Spleen (tissue), 13 donors: ENCODE data around the gene LRAT. TPM values are rescaled to one million over a fixed set of nuclear protein-coding genes. Genes with fewer than 3 reads are reported as not detected.

Source experiments
- DNase-seq: peaks from one replicate; pipeline ENCODE4 v3.0.0-alpha.2; 2020
- H3K27ac ChIP-seq, 8 donors: fragments of 200-600 bp; sonication (generic) in 7 of 8; 1 replicate in 4 of 8; 2 replicates in 4 of 8; pipeline versions ENCODE4 v1.5.0 to v1.8.0; 2016 to 2021; ENCODE audit warnings: inconsistent platforms in 4 of 8, mild to moderate bottlenecking in 4 of 8, moderate library complexity in 1 of 8
- H3K27me3 ChIP-seq, 7 donors: fragments of 200-600 bp; sonication (generic) in 6 of 7; replicated peaks in 1 of 7; 1 replicate in 4 of 7; 2 replicates in 3 of 7; pipeline versions ENCODE4 v1.5.0 to v1.8.0; 2016 to 2021; ENCODE audit warnings: inconsistent platforms in 3 of 7, mild to moderate bottlenecking in 1 of 7
- H3K36me3 ChIP-seq, 6 donors: fragments of 200-600 bp; sonication (generic) in 5 of 6; 1 replicate in 4 of 6; 2 replicates in 2 of 6; pipeline versions ENCODE4 v1.5.0 to v1.8.0; 2016 to 2021; ENCODE audit warnings: inconsistent platforms in 2 of 6
- H3K4me1 ChIP-seq, 6 donors: fragments of 200-600 bp; sonication (generic) in 5 of 6; 1 replicate in 3 of 6; 2 replicates in 3 of 6; pipeline versions ENCODE4 v1.5.0 to v1.8.0; 2016 to 2021; ENCODE audit warnings: inconsistent platforms in 3 of 6
- H3K4me3 ChIP-seq, 8 donors: fragments of 200-600 bp; sonication (generic) in 7 of 8; 1 replicate in 4 of 8; 2 replicates in 4 of 8; pipeline versions ENCODE4 v1.5.0 to v1.8.0; 2016 to 2021; ENCODE audit warnings: inconsistent platforms in 4 of 8, mild to moderate bottlenecking in 4 of 8, moderate library complexity in 2 of 8
- H3K9me3 ChIP-seq, 8 donors: fragments of 200-600 bp; sonication (generic) in 7 of 8; 1 replicate in 4 of 8; 2 replicates in 4 of 8; pipeline versions ENCODE4 v1.5.0 to v1.8.0; 2016 to 2021; ENCODE audit warnings: inconsistent platforms in 4 of 8
- POLR2A ChIP-seq, 3 donors: fragments of 450-650 bp; IDR thresholded peaks; one replicate each; pipeline ENCODE4 v1.5.1; 2017; ENCODE audit warnings: antibody characterized with exemption in 3 of 3, mild to moderate bottlenecking in 1 of 3
- POLR2AphosphoS5 ChIP-seq, 3 donors: sonication (generic); formaldehyde crosslinking; IDR thresholded peaks; one replicate each; pipeline ENCODE4 v1.5.1; 2017; ENCODE audit warnings: antibody characterized with exemption in 3 of 3
- WGBS, 5 donors: extraction: QIAGEN DNeasy Blood & Tissue Kit in 3 of 5; methylation state at CpG; one replicate each; pipeline versions ENCODE4 v1.1.5 to v1.1.7; 2013 to 2018; 5-methylcytosine and 5-hydroxymethylcytosine counted together
- intact Hi-C: fragments of 100-400 bp; cut with DNase I; formaldehyde crosslinking; loops from one replicate; pipeline ENCODE4 v1.15.0; 2023; ENCODE audit warnings: low total_unique reads
- long read RNA-seq, 2 donors: transcript quantifications; one replicate each; lab custom pipeline, GENCODE V29; 2026
- polyA plus RNA-seq, 3 donors: library from polyadenylated mRNA; stranded (reverse); fragments of 200-250 nt; gene quantifications; one replicate each; pipeline ENCODE4 v1.2.1, GENCODE V29; 2013
- total RNA-seq, 7 donors: library from RNA; depleted of rRNA in 3 of 7; stranded (reverse); fragments of >200 nt in 3 of 7; fragmentation: NEBNext Ultra II Directional in 4 of 7; extraction: Animal tissue kit (Norgen Biotek cat#: 25700) in 4 of 7; gene quantifications; one replicate each; pipeline versions ENCODE4 v1.1.0 to v1.2.1, GENCODE V29; 2016 to 2021
- TF ChIP-seq, protein P1 (sequence below), 11 experiments: fragments of 200-600 bp in 7 of 11; fragments of 450-650 bp in 4 of 11; sonication (generic) in 4 of 11; IDR thresholded peaks in 8 of 11; conservative IDR thresholded peaks in 3 of 11; 1 replicate in 7 of 11; 2 replicates in 4 of 11; pipeline versions ENCODE4 v1.4.0 to v1.8.0; 2016 to 2021; ENCODE audit warnings: antibody characterized with exemption in 11 of 11, inconsistent platforms in 4 of 11, mild to moderate bottlenecking in 1 of 11
- donor health status: healthy with polysubstance abuse.
- donor health status: DM: no; HTN: no; CAD: no; lungs with moderate emphysema.
- donor health status: DM: no; HTN: no; CAD: no.
- donor health status: Bipolar disorder and iron deficiency.
- donor health status: healthy.
- donor health status: DM: no; HTN: no; CAD: no.
- donor health status: DM: yes; HTN: yes; CAD: no.

LRAT gene
- total RNA-seq (not detected), polyA plus RNA-seq (under 1 TPM in 2 of 3 donors, not detected in 1; 0.02 to 0.03 TPM)
- long read RNA-seq, donor 1: 0 reads
- long read RNA-seq, donor 2: 0 reads

DNA sequence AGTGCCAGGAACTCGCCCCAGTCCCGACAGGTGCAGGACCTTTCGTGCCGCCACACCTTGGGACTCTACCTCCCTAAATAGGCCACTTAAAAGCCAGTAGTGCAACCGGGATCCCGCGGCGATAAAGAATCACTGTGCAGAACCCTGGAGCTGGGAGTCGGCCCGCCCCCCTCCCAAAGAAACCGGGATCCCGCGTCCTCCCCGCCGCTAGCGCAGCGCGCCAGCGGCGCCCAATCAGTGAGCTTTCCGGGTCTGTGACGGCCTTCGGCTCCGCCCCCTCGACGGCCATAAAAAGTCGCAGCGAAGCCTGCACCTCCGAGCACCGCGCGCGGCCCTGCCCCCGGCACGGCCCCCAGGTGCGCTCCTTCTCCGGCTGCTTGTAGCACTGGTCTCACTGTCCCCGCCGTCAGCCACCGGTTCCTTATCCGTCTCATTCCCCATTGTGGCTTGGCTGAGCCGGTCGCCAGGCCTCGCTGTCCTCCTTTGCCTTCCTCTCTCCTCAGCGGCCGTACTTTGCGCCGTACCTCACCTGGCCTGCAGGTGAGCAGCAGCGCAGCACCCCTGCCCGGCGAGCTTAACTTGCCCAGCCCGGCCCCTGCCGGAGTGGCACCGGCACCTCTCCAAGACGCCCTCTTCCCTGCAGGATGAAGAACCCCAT lies at the start of gene LRAT:
Gene LRAT (plus strand): TSS at position 318 of the 658 bp plus-strand sequence. CDS start 327 bp downstream, at position 645.
- WGBS, 5 donors: 3 to 7% (median 4%) methylated on average over 29 to 55 of the region's 55 CpGs
- Histone ChIP-seq H3K4me3 (peak within 1 kb of the TSS; percentile 34 to 71 (median 49)), H3K27ac (no peak within 1 kb of the TSS), H3K27me3 (peaks cover 0 to 89% (median 61%) of the 10 kb centered on the region in 7 donors), H3K4me1 (peaks cover 15 to 38% (median 35%) of the 10 kb centered on the region in 6 donors), H3K9me3 (no peaks in the 10 kb centered on the region), H3K36me3 (no peaks in the 10 kb centered on the region)
- TF ChIP-seq, protein P1, sequence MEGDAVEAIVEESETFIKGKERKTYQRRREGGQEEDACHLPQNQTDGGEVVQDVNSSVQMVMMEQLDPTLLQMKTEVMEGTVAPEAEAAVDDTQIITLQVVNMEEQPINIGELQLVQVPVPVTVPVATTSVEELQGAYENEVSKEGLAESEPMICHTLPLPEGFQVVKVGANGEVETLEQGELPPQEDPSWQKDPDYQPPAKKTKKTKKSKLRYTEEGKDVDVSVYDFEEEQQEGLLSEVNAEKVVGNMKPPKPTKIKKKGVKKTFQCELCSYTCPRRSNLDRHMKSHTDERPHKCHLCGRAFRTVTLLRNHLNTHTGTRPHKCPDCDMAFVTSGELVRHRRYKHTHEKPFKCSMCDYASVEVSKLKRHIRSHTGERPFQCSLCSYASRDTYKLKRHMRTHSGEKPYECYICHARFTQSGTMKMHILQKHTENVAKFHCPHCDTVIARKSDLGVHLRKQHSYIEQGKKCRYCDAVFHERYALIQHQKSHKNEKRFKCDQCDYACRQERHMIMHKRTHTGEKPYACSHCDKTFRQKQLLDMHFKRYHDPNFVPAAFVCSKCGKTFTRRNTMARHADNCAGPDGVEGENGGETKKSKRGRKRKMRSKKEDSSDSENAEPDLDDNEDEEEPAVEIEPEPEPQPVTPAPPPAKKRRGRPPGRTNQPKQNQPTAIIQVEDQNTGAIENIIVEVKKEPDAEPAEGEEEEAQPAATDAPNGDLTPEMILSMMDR (IDR thresholded peaks at IDR 0.05 in 8 of 11, conservative IDR thresholded peaks at IDR 0.05 in 3 of 11): no peak
- TF ChIP-seq POLR2A (IDR thresholded peaks at IDR 0.05): no peak
- TF ChIP-seq POLR2AphosphoS5 (IDR thresholded peaks at IDR 0.05): no peak
- peak; percentile 75 for DNase-seq
- intact Hi-C loops: no loop called here

DNA sequence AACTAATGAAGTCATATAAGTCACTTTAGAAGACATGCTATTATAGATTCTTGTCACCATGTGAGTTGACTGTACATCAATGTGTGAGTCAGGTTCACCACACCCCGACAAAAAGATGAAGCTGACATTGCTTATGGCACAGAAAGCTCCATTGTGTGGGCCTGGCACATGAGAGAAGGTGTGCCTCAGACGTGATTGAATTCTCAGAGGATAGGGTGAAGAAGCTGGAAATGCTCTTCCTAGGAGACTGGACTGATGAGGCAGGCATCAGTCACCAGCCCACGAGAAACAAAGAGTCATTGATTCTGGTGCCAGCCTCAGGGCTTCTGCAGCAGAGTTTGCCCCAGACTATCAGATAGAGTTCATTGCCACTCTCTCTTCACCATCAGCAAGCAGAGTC lies 35.9 kb upstream of the LRAT start:
- Histone ChIP-seq H3K4me3 (no peak overlapping the region), H3K4me1 (no peaks in the 10 kb centered on the region), H3K27me3 (no peaks in the 10 kb centered on the region), H3K9me3 (no peaks in the 10 kb centered on the region), H3K36me3 (no peaks in the 10 kb centered on the region), H3K27ac (no peak overlapping the region)
- TF ChIP-seq, protein P1 (IDR thresholded peaks at IDR 0.05 in 8 of 11, conservative IDR thresholded peaks at IDR 0.05 in 3 of 11): no peak
- TF ChIP-seq POLR2A (IDR thresholded peaks at IDR 0.05) (no peak), POLR2AphosphoS5 (IDR thresholded peaks at IDR 0.05) (no peak)
- intact Hi-C loops: no loop called here
- 67 to 83% (median 74%) methylated on average over 3 of the region's 3 CpGs for WGBS, 5 donors
- DNase-seq: no peak

DNA sequence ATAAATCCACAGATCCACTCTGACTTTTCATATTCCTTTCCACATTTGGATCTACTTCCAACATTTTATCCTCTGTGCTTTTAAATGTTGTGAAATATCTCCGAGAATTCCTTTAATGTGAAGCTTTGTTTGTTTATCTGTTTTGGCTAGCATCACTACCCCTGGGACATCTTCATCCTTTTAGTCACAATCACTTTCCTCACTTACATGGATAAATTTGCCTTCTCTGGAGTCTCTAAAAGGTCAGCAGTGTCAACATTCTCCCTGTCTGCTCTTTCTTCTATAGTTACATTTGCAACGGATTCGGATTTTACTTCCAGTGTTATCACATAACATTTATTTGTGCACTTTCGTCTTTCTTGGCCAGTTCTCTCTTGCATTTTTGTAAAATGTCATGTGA lies 34.2 kb upstream of the LRAT start:
- no peak overlapping the region for H3K4me3 ChIP-seq
- no peak for TF ChIP-seq POLR2AphosphoS5 (IDR thresholded peaks at IDR 0.05)
- TF ChIP-seq, protein P1 (IDR thresholded peaks at IDR 0.05 in 8 of 11, conservative IDR thresholded peaks at IDR 0.05 in 3 of 11): no peak
- TF ChIP-seq POLR2A (IDR thresholded peaks at IDR 0.05): no peak
- no peaks in the 10 kb centered on the region for H3K27me3 ChIP-seq
- no peak for DNase-seq
- no peaks in the 10 kb centered on the region for H3K9me3 ChIP-seq
- H3K36me3 ChIP-seq: no peaks in the 10 kb centered on the region
- 61 to 82% (median 75%) methylated on average over 4 of the region's 4 CpGs for WGBS, 5 donors
- no peak overlapping the region for H3K27ac ChIP-seq
- intact Hi-C loops: no loop called here
- no peaks in the 10 kb centered on the region for H3K4me1 ChIP-seq

DNA sequence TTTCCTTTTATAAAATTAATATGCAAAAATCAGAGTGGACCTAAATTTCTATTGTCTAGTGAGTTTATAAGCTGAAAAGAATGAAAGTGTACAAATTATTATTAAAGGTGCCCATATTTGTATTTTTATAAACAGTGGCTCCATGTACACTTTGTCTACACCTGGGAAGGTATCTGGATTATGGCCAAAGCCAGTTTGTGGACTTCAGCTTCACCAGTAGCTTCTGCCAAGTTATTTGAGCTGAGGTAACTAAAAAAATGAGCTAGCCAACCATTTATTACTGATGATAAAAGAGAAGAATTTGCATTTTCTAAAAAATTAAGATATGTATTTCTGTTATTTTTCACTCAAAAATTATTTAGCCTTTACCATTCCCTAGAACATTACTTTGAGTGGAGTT lies 32.3 kb upstream of the LRAT start:
- no peaks in the 10 kb centered on the region for H3K27me3 ChIP-seq
- H3K4me3 ChIP-seq: no peak overlapping the region
- H3K36me3 ChIP-seq: no peaks in the 10 kb centered on the region
- no peaks in the 10 kb centered on the region for H3K9me3 ChIP-seq
- DNase-seq: no peak
- H3K27ac ChIP-seq: no peak overlapping the region
- H3K4me1 ChIP-seq: no peaks in the 10 kb centered on the region
- intact Hi-C loops: no loop called here
- TF ChIP-seq, protein P1 (IDR thresholded peaks at IDR 0.05 in 8 of 11, conservative IDR thresholded peaks at IDR 0.05 in 3 of 11): no peak
- TF ChIP-seq POLR2AphosphoS5 (IDR thresholded peaks at IDR 0.05) (no peak), POLR2A (IDR thresholded peaks at IDR 0.05) (no peak)
